Subcutaneous abdominal adipose tissue (tissue), 5 donors: ENCODE data around the gene ARSG.

Experiments used
- H3K27ac ChIP-seq: one replicate; pipeline ENCODE4 v1.7.0; 2013; ENCODE audit warnings: low read depth, mild to moderate bottlenecking, inconsistent platforms, low read length, moderate library complexity
- H3K27me3 ChIP-seq, 5 donors: one replicate each; pipeline ENCODE4 v1.7.0; 2013; ENCODE audit warnings: low read length in 5 of 5, inconsistent platforms in 1 of 5; ENCODE audit not compliant: control insufficient read depth in 5 of 5, insufficient read depth in 4 of 5
- H3K36me3 ChIP-seq, 5 donors: one replicate each; pipeline ENCODE4 v1.7.0; 2013; ENCODE audit warnings: low read length in 5 of 5; ENCODE audit not compliant: control insufficient read depth in 5 of 5, insufficient read depth in 5 of 5
- H3K4me1 ChIP-seq, 5 donors: one replicate each; pipeline ENCODE4 v1.7.0; 2013; ENCODE audit warnings: low read length in 5 of 5, mild to moderate bottlenecking in 3 of 5, moderate library complexity in 1 of 5; ENCODE audit not compliant: control insufficient read depth in 5 of 5, insufficient read depth in 5 of 5
- H3K4me3 ChIP-seq, 5 donors: one replicate each; pipeline ENCODE4 v1.7.0; 2013; ENCODE audit warnings: low read length in 5 of 5, low read depth in 1 of 5
- H3K9ac ChIP-seq, 5 donors: one replicate each; pipeline ENCODE4 v1.7.0; 2013; ENCODE audit warnings: low read length in 5 of 5, mild to moderate bottlenecking in 4 of 5, moderate library complexity in 3 of 5
- H3K9me3 ChIP-seq, 5 donors: one replicate each; pipeline ENCODE4 v1.7.0; 2013; ENCODE audit warnings: low read length in 5 of 5; ENCODE audit not compliant: control insufficient read depth in 5 of 5
- donor health status: healthy.
- donor health status: healthy.
- donor health status: healthy.
- donor health status: healthy.
- donor health status: healthy.

Gene ARSG

GRCh38 chr17:68428498-68429172 is 137.3 kb downstream of the ARSG start:
- Histone ChIP-seq H3K9me3 (no peaks in the 10 kb centered on the region), H3K27ac (no peak overlapping the region), H3K4me1 (no peaks in the 10 kb centered on the region), H3K4me3 (no peak overlapping the region), H3K36me3 (peaks cover 3 to 95% (median 82%) of the 10 kb centered on the region in 5 donors), H3K9ac (no peak overlapping the region), H3K27me3 (no peaks in the 10 kb centered on the region)

DNA sequence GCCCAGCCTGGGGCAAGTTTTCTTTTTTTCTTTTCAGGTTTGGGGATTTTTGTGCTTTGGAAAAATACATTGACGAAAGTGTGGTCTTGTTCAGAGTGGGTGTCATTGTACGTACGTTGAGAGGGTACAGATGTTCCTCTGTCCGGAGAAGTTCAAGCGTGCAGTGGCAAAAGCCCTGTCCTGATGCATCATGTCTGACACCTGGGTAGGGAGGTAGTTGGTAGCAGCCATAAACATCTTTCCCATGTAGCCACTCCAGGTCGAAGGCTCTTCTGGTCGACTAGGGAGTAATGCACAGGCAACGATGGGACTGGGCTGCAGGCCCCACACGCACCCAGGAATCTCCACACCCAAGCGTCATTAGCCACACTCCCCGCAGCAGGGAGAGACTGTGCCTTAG is 138.6 kb downstream of the ARSG start:
- Histone ChIP-seq H3K36me3 (peaks cover 6 to 96% (median 89%) of the 10 kb centered on the region in 5 donors), H3K4me1 (no peaks in the 10 kb centered on the region), H3K9me3 (no peaks in the 10 kb centered on the region), H3K9ac (no peak overlapping the region), H3K27me3 (no peaks in the 10 kb centered on the region), H3K4me3 (no peak overlapping the region), H3K27ac (no peak overlapping the region)

- peaks cover 6 to 96% (median 88%) of the 10 kb centered on the region in 5 donors for H3K36me3 ChIP-seq
- no peak overlapping the region for H3K4me3 ChIP-seq
- H3K27ac ChIP-seq: no peak overlapping the region
- H3K4me1 ChIP-seq: peaks cover 0 to 5% (median 2%) of the 10 kb centered on the region in 5 donors
- H3K27me3 ChIP-seq: no peaks in the 10 kb centered on the region
- H3K9me3 ChIP-seq: no peaks in the 10 kb centered on the region
- H3K9ac ChIP-seq: no peak overlapping the region
Observed at GRCh38 chr17:68431045-68431608, 139.8 kb downstream of the ARSG start.

DNA sequence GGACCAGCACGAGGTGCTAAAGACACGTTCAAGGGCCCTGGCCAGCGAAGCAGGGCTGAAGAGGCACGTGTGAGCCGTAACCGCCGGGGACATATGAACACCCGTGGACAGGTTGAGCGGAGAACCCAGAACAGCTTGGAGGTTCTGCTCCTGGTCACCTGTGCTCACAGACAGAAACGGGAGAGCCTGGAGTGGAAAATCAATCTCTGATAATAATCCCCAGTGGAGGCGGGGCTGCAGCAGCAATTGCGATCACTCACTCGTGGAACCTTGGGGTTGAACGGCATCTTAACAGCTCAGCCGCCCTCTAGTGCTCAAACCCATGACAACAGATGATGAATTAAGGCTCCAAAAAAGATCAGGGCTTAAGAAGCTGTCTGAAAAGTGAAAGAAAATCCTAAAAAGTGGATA is 140.4 kb downstream of the ARSG start:
- Histone ChIP-seq H3K27ac (no peak overlapping the region), H3K36me3 (peaks cover 6 to 91% (median 83%) of the 10 kb centered on the region in 5 donors), H3K4me1 (peaks cover 0 to 10% (median 6%) of the 10 kb centered on the region in 5 donors)

GRCh38 chr17:68432086-68432864 is 141.0 kb downstream of the ARSG start:
- Histone ChIP-seq H3K4me1 (peaks cover 0 to 10% (median 6%) of the 10 kb centered on the region in 5 donors), H3K4me3 (no peak overlapping the region), H3K9ac (no peak overlapping the region), H3K36me3 (peaks cover 6 to 85% (median 78%) of the 10 kb centered on the region in 5 donors), H3K27me3 (no peaks in the 10 kb centered on the region), H3K9me3 (no peaks in the 10 kb centered on the region), H3K27ac (no peak overlapping the region)

More for the DNA sequence above, 140.4 kb downstream of the ARSG start:
- Histone ChIP-seq H3K4me3 (no peak overlapping the region), H3K27me3 (no peaks in the 10 kb centered on the region), H3K9ac (no peak overlapping the region), H3K9me3 (no peaks in the 10 kb centered on the region)

DNA sequence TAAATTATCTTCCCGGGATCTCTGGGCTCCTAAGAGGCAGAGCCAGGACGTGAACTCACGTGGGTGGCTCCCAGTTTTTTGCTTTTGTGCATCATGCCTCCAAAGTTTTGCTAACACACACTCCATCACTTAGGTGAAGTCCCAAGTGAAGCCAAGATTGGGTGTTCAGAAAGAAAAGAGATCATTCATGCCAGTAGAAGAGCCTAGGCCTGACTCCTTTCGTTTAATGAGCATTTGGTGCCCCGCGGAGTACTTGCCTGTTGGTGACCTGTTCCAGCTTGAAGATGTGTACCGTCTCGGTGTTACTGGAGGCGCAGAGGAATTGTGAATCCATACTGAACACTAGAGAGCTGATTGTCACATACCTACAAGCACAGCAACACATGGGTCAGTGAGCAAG is 141.9 kb downstream of the ARSG start:
- H3K27me3 ChIP-seq: no peaks in the 10 kb centered on the region
- no peak overlapping the region for H3K4me3 ChIP-seq
- peaks cover 6 to 76% (median 70%) of the 10 kb centered on the region in 5 donors for H3K36me3 ChIP-seq
- H3K4me1 ChIP-seq: peaks cover 0 to 13% (median 10%) of the 10 kb centered on the region in 5 donors
- H3K27ac ChIP-seq: no peak overlapping the region
- no peaks in the 10 kb centered on the region for H3K9me3 ChIP-seq
- H3K9ac ChIP-seq: peak overlapping the region in 1 of 5 donors; percentile 7

DNA sequence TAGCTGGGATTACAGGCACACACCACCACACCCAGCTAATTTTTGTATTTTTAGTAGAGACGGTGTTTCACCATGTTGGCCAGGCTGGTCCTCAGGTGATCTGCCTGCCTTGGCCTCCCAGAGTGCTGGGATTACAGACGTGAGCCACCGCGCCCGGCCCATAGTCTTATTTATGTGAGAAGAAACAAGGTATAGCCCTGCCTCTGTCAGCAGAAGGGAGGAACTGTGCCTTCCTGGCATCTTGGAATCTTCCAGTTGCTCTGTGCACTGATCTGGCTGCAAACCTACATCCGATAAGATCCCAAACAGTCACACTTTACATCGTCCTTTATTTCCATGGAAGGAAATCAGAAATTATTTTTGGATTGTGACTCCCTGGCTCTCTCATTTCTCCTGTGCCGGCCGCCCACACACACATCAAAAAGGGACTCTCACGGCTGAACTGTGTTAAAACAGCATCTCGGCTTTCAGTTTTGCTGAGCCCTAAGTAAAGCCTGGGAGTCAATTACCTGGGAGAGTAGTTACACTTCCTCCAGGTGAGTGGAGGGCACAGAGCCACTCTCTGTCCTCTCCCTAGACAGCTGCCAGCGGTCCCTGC is 142.7 kb downstream of the ARSG start:
- H3K9me3 ChIP-seq: no peaks in the 10 kb centered on the region
- H3K9ac ChIP-seq: no peak overlapping the region
- peaks cover 5 to 68% (median 62%) of the 10 kb centered on the region in 5 donors for H3K36me3 ChIP-seq
- H3K27ac ChIP-seq: no peak overlapping the region
- H3K4me3 ChIP-seq: no peak overlapping the region
- H3K27me3 ChIP-seq: no peaks in the 10 kb centered on the region
- H3K4me1 ChIP-seq: peaks cover 0 to 15% (median 10%) of the 10 kb centered on the region in 5 donors

- Histone ChIP-seq H3K27ac (no peak overlapping the region), H3K4me1 (peaks cover 0 to 15% (median 10%) of the 10 kb centered on the region in 5 donors), H3K4me3 (no peak overlapping the region), H3K9me3 (no peaks in the 10 kb centered on the region), H3K27me3 (no peaks in the 10 kb centered on the region), H3K9ac (no peak overlapping the region), H3K36me3 (peaks cover 3 to 64% (median 56%) of the 10 kb centered on the region in 5 donors)
Observed at GRCh38 chr17:68435361-68435760, 144.1 kb downstream of the ARSG start.

DNA sequence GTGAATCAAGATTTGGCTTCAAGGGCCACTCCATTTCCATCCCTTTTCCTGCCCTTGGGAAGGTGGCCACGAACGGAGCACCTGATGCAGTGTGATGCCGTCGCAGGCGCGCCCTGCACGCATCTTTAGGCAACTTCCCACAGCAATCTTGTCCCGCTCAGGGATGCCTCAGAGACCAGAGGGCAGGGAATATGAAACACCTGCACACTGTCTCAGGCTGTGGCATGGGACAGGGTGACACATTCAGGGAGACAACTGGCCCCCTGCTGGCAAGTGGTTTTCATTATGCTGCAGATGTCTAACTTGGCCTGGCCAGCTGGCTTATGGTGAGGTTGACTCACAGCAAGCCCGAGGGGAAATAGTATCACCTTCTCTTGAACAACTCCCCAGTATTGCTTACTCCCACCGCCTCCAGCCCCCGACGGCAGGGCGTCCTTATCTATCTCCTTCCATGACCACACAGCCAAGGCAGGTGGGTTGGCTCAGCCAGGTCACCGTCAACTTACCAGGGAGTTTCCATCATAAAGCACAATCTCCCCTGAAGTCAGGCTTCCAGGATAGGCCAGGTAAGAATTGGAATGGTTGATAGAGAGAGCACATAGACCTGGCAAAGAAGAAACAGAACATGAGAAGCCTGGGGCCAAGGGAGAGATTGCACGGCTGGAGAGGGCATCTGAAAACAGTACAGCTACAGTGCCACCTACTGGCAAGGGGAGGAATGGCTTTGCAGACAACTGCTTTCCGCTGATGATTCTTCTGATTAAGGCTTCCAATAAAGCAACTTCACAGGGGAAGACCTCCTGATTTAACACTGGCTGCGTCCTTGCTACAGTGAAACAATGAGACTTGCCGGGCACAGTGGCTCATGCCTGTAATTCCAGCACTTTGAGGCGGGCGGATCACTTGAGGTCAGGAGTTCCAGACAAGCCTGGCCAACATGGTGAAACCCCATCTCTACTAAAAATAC is 144.9 kb downstream of the ARSG start:
- Histone ChIP-seq H3K9me3 (no peaks in the 10 kb centered on the region), H3K4me3 (no peak overlapping the region), H3K36me3 (peaks cover 3 to 61% (median 48%) of the 10 kb centered on the region in 5 donors), H3K27ac (no peak overlapping the region), H3K4me1 (peaks cover 0 to 21% (median 13%) of the 10 kb centered on the region in 5 donors), H3K27me3 (no peaks in the 10 kb centered on the region), H3K9ac (no peak overlapping the region)
